Activated T-helper 1 cell treated with anti-CD3 and anti-CD28 coated beads, Interleukin-12 subunit alpha, Interleukin-12 subunit beta, Interleukin-2, Interleukin-4 antibody, amounts not matched to agents 30 ng/mL and 10 ng/mL and 1 ng/mL, durations not matched to agents 14 hours and 24 hours and 36 hours (primary cell): ENCODE data around the gene PTCRA. TPM values are rescaled to one million over a fixed set of nuclear protein-coding genes. Genes with fewer than 3 reads are reported as not detected.

Experiments used
- DNase-seq: peaks from one replicate; pipeline ENCODE4 v3.0.0; 2021; ENCODE audit warnings: low spot score
- H3K27ac Mint-ChIP-seq: one replicate; pipeline ENCODE4 v1.8.0; 2021; ENCODE audit warnings: mild to moderate bottlenecking, mixed read lengths
- H3K27me3 Mint-ChIP-seq: one replicate; pipeline ENCODE4 v1.8.0; 2022; ENCODE audit warnings: mild to moderate bottlenecking, moderate library complexity, mixed read lengths; ENCODE audit not compliant: insufficient read depth
- H3K36me3 Mint-ChIP-seq: one replicate; pipeline ENCODE4 v1.8.0; 2021; ENCODE audit warnings: low read depth, mixed read lengths
- H3K4me1 Mint-ChIP-seq: one replicate; pipeline ENCODE4 v1.8.0; 2021; ENCODE audit warnings: low read depth, mixed read lengths
- H3K4me3 Mint-ChIP-seq: one replicate; pipeline ENCODE4 v1.8.0; 2021; ENCODE audit warnings: mild to moderate bottlenecking, moderate library complexity, mixed read lengths
- H3K9me3 Mint-ChIP-seq: one replicate; pipeline ENCODE4 v1.8.0; 2021; ENCODE audit warnings: mixed read lengths
- intact Hi-C: fragments of 100-400 bp; cut with micrococcal nuclease; formaldehyde crosslinking; loops from one replicate; pipeline ENCODE4 v1.15.1; 2024
- total RNA-seq: library from RNA; stranded (reverse); gene quantifications from 2 replicates; pipeline ENCODE4 v1.2.3, GENCODE V29; 2022

PTCRA gene
- total RNA-seq, 1 donor from 2014 or later, result not detected

DNA sequence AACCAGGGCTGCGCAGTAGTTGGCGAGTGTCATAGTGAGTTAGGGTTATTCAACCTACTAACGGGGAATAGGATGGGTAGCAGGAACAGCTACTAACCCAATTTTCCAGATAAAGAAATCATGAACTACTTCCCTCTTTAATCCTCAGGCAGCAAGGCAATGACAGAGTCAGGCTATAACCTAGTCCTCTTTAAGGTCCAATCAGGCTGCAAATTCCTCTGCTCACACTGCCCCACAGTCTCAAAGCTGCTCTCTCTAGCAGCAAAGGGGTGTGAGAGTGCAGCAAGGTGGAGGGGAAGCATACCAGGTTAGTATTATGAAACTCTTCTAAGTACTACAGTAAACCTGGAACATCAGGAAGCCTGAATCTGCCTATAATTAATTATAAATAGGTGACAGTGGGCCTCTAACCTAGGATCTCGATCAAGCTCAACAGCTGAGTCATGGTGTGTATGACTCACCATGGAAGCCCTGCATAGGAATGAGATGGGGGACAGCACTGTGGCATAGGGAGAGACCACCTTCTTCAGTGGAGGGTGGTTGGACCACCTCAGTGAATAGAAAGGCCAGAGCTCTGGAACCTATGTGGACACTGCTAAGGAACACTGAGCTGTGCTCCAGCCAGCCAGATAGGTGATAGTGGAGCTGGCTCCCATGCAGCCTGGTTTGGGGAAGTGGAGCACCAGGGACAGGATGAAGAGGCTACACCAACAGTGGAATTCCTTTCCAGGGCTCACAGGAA lies 55.2 kb downstream of the PTCRA start:
- H3K9me3 Mint-ChIP-seq, result no peaks in the 10 kb centered on the region
- H3K27me3 Mint-ChIP-seq, result no peaks in the 10 kb centered on the region
- H3K36me3 Mint-ChIP-seq, result peaks cover 24% of the 10 kb centered on the region
- no peak overlapping the region for H3K4me3 Mint-ChIP-seq
- H3K4me1 Mint-ChIP-seq, result peaks cover 6% of the 10 kb centered on the region
- no peak for DNase-seq
- no peak overlapping the region for H3K27ac Mint-ChIP-seq
- intact Hi-C loops, result no loop called here

- Mint-ChIP-seq H3K9me3 (no peaks in the 10 kb centered on the region), H3K4me3 (no peak overlapping the region), H3K4me1 (peaks cover 13% of the 10 kb centered on the region), H3K27ac (no peak overlapping the region), H3K36me3 (peaks cover 28% of the 10 kb centered on the region), H3K27me3 (no peaks in the 10 kb centered on the region)
- intact Hi-C loops, result no loop called here
- no peak for DNase-seq
Observed at GRCh38 chr6:42971746-42972327, 56.0 kb downstream of the PTCRA start.

DNA sequence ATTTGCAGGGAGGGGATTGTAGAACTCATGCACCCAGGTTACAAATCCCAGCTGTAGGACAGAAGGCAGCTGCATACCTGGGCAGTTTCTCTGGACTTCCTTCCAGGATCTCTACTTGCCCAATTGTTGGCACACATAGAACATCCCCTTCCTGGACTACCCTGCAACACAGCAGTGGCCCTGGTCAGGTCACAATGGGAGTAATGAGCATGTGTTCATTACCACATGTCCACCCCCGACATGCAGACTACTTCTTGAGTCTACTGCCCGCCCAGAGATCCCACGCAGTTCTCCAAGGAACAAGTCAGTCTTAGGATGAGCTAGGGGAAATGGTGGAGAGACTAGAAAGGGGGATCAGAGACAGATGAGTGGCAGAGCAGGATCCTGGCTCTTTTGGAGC lies 58.1 kb downstream of the PTCRA start:
- Mint-ChIP-seq H3K27me3 (no peaks in the 10 kb centered on the region), H3K4me1 (peaks cover 22% of the 10 kb centered on the region), H3K36me3 (peaks cover 24% of the 10 kb centered on the region), H3K4me3 (no peak overlapping the region), H3K27ac (no peak overlapping the region), H3K9me3 (no peaks in the 10 kb centered on the region)
- no peak for DNase-seq
- intact Hi-C loops, result no loop called here

DNA sequence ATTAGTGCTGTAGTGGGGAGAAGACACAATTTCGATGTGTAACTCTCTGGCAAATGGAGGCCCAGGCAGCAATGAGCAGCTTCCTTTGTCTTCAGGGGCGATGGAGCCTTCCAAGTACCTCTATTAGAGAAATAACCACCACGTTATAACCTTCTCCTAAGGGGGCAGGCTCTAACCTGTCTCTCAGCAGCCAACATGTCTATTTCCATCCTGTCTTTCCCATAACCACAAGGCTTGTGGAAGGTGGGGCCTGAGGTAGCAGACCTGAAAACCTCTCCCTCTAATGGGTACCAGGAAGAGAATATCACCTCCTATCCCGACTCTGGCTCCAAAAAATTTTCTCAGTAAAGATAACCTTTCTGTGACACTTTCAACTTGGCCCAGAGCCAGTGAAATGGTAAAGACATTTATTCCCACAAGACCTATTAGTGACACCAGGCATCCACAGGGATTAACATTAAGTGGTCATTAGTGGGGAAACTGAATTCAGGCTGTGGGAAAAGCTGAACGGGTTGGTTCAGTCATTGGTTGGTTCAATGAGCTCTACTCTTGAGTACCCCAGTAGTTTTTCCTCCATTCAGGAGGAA lies 59.2 kb downstream of the PTCRA start:
- peaks cover 33% of the 10 kb centered on the region for H3K4me1 Mint-ChIP-seq
- intact Hi-C loops, result loop anchor here (5.0 kb wide), 1 partner anchor 452 kb away; the partner anchor contains the start of gene ABCC10
- peak overlapping the region; percentile 18 for H3K27ac Mint-ChIP-seq
- H3K27me3 Mint-ChIP-seq, result no peaks in the 10 kb centered on the region
- H3K36me3 Mint-ChIP-seq, result peaks cover 21% of the 10 kb centered on the region
- DNase-seq, result no peak
- H3K9me3 Mint-ChIP-seq, result no peaks in the 10 kb centered on the region
- H3K4me3 Mint-ChIP-seq, result no peak overlapping the region

Other genes starting within 250 kb of the PTCRA start
- not detected in 2 replicates for gene PRPH2, start 193.5 kb upstream of the PTCRA start, total RNA-seq
- 20.1 and 22.3 TPM in 2 replicates for gene TBCC, start 169.9 kb upstream of the PTCRA start, total RNA-seq
- gene BICRAL, start 134.0 kb upstream of the PTCRA start, total RNA-seq, result 14.1 and 14.2 TPM in 2 replicates
- gene RPL7L1, start 36.4 kb upstream of the PTCRA start, total RNA-seq, result 179 TPM in 2 replicates
- gene CNPY3, start 13.4 kb downstream of the PTCRA start, total RNA-seq, result 47.2 and 49.2 TPM in 2 replicates
- gene GNMT, start 44.7 kb downstream of the PTCRA start, total RNA-seq, result 0.54 and 0.60 TPM in 2 replicates
- 20.9 TPM in 2 replicates for gene PEX6, start 63.1 kb downstream of the PTCRA start, total RNA-seq
- gene PPP2R5D, start 68.5 kb downstream of the PTCRA start, total RNA-seq, result 52.1 and 53.4 TPM in 2 replicates
- 89.3 and 92.7 TPM in 2 replicates for gene MEA1, start 97.9 kb downstream of the PTCRA start, total RNA-seq
- gene KLHDC3, start 98.2 kb downstream of the PTCRA start, total RNA-seq, result 76.6 and 77.0 TPM in 2 replicates
- 86.1 and 89.9 TPM in 2 replicates for gene RRP36, start 105.6 kb downstream of the PTCRA start, total RNA-seq
- gene CUL7, start 137.8 kb downstream of the PTCRA start, total RNA-seq, result 20.1 and 23.2 TPM in 2 replicates
- 89.6 and 97.4 TPM in 2 replicates for gene MRPL2, start 143.4 kb downstream of the PTCRA start, total RNA-seq
- gene KLC4, start 143.6 kb downstream of the PTCRA start, total RNA-seq, result 12.7 and 13.7 TPM in 2 replicates
- 3.3 and 3.7 TPM in 2 replicates for gene PTK7, start 160.3 kb downstream of the PTCRA start, total RNA-seq